ENCODE data around the gene STPG3.
"Not testable (repeated sequence)": the region's sequence is repeated elsewhere in the genome, so short reads cannot be mapped to it uniquely, and the experiment has no call there.

Gene STPG3

DNA sequence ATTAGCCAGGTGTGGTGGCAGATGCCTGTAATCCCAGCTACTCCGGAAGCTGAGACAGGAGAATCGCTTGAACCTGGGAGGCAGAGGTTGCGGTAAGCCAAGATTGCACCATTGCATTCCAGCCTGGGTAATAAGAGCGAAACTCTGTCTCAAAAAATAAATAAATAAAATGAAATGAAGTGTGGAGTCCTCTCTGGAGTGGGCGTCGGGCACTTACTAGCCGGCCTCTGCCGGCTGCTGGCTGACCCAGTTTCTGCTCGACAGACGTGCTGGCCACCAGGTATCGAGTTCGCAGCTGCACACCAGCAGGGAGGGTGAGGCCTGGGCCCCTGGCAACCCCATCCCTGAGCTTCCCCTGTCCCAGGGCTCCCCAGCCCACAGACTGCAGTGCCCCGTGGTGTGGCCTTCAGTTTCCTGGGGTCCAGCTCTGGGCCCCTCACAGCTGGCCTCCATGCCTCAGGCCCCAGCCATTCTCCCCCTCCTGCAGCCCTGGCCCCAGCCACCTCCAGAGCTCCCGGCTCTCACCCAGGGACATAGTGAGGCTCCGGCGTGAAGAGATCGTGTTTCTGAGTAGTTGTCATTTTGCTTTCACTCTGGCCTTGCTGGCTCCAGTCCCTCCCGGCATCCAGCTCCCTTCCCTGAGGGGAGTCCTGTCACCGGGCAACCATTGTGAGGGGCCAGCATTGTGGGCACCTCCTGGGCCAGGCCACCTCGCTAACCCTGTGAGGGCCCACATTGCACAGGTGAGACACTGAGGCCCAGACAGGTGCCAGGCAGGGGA, 3.8 kb upstream of the STPG3 start:
- DNase-seq, result no peak

DNA sequence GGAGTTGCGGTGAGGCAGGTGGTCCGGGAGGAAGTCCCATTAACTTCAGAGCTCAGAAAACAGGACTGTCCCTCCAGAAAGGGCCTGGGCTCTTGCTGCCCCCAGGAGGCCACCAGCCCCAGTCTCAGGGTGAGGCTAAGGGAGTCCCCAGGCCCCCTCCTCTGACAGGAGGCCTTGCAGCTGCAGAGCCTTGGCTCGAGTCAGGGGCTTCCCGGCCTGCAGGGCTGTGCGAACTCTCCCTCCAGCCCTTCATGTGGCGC, 3.2 kb upstream of the STPG3 start:
- no peak for DNase-seq

DNA sequence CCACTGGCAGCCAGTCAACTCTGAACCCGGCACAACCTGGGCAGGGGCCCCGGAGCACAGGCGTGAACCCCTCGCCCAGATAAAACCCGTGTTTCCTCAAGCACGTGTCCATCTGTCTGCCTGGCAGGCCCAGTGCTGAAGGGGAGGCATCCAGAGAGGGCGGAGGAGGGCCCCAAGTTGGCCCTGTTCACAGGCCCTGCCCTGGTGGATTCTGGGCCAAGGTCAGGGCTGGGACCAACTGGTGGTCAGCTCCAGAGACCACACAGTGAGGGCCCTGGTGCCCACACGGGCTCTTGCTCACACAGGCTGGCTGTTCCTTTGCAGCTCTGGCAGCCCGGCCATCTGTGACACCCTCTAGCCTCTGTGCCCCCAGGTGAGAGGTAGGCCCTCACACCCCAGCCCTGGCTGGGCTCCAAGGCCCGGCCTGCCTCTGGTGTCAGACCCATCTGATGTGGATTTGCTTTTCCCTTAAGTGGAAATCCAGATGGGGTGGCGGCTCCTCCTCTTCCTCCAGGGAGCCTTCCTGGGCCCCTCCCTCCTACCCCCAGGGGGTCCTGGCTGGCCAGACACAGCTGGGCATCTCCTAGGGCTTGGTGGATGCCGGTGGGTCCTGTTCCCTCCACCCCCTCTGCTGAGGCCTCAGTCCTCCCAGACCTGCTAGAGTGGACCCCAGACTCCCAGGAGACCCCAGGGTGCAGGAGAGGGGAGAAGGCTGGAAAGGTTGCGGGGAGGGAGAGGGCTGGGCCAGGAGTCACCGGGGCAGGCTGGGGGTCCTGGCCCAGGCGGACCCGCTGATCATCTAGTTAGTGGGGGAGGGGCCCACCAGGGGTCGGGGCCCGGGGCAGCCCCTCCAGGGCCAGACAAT, 525 bp upstream of the STPG3 start:
- DNase-seq, result no peak

DNA sequence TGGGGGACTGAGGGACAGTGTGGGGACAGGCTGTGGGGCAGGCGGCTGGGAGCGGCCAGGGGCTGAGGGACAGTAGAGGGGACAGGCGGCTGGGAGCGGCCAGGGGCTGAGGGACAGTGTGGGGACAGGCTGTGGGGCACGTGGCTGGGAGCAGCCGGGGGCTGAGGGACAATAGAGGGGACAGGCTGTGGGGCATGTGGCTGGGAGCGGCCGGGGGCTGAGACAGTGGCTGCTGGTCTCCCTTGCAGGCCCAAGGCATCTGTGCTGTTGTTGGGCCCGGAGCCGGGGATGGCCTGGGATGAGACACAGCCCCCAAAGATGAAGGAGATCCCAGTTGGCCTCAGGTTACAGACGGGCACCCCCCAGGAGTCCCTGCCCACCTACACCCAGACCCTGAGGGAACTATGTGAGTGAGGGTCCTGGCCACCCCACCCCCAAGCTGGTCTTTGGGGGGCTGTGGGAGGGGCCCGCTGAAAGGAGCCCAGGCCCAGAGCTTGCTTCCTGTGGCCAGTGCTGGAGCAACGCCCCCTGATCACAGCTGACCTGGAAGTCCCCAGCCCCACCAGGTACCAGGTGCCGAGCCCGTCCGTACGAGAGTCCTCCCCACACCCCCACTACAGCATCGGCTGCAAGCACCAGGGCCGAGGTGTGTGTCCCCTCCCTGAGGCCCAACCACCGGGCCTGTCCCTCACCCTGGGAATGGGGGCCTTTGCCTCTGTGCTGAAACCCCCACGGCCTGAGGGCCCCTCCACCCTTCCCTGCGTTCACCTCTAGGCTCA, 593 bp downstream of the STPG3 start:
- no peak for DNase-seq

DNA sequence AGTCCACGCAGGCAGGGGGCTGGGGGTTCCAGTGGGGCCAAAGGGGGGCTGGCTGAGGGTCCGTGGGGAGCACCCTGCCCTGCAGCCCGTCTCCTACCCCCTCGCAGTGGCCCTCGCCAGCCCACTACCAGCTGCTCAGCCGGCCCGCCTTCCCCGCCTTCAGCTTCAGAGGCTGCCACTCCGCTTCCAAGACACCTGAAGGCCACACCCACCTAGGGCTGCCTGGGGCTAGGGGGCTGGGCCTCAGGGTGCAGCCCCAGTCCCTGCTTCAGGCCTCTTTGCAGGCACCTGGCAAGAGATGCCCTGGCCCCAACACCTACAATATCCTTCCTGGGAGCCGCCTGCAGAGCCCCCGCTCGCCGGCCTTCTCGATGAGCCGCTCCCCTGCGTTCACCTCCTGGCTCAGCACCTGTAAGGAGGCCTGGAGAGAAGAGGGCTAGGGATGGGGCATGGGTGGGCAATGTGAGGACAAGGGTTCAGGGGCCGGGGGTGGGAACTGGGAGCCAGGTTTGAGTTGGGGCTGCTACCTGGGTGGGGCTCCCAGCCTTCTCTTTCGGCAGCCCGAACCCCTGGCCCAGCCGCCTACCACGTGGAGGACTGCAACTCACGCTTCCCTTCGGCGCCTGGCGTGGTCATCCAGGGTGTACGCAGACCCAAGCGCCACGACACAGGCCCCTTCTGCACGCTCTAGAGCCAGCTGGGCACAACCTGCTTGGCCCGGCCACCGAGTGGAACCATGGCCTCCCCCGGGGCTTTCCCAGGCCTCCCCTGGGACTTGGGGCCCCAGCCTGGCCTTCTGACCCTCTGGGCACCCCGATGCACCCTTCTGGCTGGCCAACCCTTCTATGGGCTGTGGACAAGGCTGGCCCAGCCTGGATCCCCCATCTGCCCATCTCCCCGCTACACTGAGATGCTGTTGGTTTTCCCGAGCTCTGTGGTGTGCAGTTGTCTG, 1.7 kb downstream of the STPG3 start:
- no peak for DNase-seq

DNA sequence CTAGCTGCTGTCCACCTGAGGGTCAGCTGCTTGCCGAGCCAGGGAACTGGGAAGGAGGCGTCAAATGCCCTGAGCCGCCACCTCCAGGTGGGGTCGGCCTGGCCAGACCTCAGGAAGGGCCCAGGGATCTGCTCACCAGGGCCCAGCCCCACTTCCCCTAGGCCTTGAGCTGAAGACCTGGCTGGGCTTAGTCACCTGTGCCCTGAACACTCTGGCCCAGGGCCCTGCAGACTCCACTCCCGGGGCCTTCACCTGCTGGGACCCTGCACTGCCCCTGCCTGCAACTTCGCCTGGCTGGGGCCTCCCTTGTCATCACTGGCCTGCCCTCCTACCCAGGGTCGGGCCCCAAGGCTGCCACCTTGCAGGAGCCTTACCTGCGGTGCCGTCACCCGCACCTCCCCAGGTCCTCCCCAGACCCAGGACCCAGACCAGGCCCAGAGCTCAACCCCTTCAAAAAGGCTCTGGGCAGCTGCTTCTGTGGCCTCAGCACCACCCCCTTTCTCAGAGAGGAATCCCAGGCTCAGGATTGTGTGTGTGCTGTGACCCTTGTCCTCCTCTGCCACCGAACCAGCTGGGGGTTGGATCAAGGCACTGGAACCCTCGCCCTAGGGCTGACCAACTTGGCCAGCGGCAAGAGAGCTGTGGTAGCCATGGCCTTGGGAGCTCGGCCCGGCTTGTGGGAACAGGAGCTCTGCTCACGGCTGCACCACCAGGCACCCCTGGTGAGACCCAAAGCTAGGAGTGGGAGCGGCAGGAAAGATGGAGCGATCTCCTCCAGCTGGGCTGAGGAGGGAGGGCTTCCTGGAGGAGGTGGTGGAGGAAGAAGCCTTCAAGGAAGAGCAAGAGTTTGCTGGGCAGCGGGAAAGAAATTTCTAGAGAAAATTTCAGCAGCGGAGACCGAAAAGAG, 2.9 kb downstream of the STPG3 start:
- DNase-seq, result no peak

DNA sequence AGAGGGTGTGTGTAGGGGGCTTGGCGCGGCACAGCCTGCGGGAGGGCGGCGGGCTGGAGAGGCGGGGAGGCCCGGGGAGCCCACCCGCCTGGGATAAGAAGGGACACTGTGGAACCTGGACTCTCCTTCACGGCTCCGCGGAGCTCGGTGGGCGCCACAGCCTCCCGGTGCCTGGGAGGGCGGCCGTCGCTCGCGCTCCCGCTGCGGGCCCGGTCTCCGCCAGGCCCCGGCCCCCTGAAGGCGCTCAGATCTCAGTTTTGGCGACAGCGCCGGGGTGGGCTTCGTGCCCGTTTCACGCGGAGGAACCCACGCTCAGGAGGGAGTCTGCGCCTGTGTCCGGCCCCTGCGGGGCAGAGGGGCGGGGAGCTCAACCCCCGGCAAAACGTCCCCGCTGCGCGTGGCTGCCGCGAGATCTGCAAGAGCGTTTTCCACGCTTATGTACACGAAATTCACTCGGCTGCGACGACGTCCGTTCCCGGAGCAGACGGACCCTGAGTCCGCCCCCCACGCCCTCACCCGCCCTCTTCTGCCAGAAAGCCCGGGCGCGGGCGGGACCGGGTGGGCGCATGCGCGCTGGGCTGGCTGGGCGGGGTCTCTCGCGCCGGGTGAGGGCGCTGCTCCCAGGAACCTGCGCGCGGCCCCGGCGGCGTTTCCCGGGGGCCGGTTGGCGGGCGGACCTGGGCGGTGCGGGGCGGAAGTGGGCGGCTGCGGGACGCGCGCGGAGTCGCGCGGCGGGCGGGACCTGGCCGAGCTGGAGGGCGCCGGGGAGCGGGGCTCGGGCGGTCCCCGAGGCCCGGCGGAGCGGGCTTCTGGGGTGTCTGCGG, 3.8 kb downstream of the STPG3 start, which contains the start of gene NELFB:
TSS of gene NELFB (plus strand) at position 704 of the 824 bp plus-strand sequence.
- DNase-seq, result peak; percentile 91 to 92

DNA sequence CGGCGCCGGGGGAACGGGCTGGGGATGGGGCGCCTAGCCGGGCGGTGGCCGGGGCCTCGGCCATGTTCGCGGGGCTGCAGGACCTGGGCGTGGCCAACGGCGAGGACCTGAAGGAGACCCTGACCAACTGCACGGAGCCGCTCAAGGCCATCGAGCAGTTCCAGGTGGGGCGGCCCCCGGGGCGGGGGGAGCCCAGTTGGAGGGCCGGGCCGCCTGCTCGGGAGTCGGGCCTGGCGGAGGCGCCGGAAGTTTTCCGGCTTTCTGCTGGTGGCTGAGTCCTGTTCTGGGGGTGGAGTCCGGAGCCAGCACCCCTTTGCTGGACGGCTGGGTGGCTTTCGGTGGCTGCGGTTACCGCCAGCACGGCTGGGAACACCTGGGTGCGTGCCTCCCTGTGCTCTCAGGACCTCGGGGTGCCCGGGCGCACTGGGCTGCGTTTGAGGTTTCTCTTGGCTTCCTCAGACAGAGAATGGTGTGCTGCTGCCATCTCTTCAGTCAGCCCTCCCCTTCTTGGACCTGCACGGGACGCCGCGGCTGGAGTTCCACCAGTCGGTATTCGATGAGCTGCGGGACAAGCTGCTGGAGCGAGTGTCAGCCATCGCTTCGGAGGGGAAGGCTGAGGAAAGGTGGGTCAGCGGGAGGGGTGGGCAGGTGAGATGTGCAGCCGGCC, 4.5 kb downstream of the STPG3 start:
- no peak for DNase-seq

DNA sequence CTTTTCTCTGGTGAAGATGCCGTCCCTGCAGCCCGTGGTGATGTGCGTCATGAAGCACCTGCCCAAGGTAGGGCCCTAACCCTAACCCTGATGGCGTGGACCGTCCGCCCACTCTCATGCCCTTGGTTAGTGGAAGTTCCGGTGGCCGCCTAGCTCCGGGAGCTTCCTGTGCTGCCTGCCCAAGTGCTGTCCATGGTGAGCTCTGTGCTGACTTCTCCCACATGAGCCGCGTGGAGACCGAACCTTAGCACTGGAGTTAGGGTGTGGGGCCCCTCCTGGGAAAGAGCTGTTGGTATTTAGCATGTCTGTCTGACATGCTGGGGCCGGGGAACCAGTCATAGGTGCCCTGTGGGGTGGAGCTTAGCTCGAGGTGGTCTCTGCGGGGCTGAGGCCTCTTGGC, 5.3 kb downstream of the STPG3 start:
- no peak for DNase-seq

DNA sequence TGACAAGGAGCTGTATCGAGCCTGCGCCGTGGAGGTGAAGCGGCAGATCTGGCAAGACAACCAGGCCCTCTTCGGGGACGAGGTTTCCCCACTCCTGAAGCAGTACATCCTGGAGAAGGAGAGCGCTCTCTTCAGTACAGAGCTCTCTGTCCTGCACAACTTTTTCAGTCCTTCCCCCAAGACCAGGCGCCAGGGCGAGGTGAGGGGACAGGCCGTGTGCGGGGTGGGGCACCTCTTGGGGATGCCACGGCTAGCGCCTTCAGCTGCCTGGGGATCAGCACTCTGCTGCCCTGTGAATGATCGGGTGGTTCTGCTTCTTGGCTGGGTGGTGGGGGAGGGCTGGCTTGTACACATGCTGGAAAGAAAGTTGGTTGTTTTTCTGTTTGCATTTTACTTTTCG, 5.8 kb downstream of the STPG3 start:
- no peak for DNase-seq

DNA sequence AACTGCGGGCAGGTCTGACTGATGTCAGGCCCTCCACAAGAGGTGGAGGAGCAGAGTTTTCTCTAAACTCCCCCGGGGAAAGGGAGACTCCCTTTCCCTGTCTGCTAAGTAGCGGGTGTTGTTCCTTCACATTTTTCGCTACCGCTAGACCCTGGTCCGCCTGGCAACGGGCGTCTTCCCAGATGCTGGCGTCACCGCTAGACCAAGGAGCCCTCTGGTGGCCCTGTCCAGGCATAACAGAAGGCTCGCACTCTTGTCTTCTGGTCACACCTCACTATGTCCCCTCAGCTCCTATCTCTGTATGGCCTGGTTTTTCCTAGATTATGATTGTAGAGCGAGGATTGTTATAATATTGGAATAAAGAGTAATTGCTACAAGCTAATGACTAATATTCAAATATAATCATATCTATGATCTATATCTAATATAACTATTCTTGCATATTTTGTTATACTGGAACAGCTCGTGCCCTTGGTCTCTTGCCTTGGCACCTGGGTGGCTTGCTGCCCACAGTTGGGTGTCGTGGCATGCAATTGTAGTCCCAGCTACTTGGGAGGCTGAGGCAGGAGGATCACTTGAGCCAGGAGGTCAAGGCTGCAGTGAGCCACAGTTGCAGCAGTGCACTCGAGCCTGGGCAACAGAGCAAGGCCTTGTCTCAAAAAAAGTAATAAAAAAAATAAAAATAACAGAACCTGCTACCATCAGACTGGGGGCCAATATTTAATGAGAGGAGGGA, 11.3 kb downstream of the STPG3 start:
- DNase-seq, result not testable (repeated sequence)

DNA sequence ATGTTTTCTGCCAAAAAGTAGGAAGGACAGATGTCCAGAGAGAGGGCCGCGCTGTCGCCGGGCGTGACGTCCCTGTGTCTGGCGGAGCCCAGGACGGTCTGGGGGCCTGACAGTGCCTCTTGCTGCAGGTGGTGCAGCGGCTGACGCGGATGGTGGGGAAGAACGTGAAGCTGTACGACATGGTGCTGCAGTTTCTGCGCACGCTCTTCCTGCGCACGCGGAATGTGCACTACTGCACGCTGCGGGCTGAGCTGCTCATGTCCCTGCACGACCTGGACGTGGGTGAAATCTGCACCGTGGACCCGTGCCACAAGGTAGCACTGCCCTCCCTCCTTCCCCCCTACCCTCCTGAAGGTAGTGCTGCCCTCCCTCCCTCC, 11.8 kb downstream of the STPG3 start:
- DNase-seq, result no peak

DNA sequence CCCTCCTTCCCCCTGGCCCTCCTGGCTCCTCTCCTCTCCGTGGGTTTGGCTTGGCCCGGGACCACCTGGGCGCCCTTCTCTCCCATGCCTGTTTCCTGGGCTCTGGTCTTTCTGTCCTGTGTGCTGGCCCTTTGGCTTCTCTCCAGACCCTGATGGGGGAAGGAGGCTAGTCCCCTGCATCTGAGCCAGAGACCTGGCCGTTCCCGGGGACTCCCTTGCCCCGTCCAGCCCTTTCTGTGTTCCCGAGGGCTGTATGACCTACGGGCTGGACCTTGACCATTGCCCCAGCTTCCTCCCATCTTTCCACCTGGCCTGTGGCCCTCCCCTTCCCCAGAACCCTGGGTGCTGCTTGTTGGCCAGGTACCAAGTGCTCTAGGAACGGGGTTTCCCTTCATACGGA, 12.4 kb downstream of the STPG3 start:
- no peak for DNase-seq

DNA sequence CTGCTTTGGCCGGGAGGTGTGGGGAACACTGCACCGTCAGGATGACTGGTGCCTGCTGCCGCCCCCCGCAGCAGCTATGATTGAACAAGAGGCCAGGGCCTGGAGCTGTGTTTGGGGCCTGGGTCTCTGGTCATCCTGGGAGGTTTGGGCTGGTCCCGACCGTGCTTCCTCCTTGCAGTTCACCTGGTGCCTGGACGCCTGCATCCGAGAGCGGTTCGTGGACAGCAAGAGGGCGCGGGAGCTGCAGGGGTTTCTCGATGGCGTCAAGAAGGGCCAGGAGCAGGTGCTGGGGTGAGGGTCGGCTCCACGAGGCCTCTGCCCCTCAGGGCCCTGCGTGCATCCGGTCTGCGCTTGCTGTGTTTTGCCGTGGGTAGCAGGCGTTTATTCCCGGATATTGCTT, 13.0 kb downstream of the STPG3 start:
- DNase-seq, result no peak

DNA sequence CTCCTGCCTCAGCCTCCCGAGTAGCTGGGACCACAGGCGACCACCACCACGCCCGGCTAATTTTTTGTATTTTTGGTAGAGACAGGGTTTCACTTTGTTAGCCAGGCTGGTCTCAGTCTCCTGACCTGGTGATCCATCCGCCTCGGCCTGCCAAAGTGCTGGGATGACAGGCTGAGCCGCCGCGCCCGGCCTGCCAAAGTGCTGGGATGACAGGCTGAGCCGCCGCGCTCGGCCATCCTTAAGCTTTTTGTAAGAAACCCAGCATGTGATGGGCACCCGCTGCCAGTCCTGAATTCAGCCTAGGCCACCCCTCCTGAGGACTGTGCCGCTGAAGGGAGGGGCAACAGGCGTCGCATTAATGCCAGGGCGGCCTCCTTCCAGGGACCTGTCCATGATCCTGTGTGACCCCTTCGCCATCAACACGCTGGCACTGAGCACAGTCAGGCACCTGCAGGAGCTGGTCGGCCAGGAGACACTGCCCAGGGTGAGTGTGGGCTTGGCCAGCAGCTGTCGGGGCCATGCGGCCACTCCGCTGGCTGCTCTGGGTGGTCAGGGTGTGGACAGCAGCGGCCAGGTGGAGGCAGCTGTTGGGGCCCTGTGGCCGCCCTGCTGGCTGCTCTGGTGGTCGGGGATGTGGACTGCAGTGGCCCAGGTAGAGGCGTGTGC, 14.5 kb downstream of the STPG3 start:
- no peak for DNase-seq

DNA sequence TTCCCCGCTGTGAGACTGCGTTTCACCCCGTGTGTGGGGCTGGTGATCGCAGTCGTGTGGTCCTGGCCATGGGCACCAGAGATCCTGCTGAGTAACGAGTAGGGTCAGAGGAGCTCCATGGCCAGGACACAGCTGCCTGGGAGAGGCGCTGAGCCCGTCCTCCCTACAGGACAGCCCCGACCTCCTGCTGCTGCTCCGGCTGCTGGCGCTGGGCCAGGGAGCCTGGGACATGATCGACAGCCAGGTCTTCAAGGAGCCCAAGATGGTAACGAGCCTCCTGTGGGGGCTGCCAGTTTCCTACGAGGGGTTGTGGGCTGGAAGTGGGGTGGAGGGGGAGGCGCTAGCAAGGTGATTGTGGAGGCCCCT, 15.1 kb downstream of the STPG3 start:
- no peak for DNase-seq

DNA sequence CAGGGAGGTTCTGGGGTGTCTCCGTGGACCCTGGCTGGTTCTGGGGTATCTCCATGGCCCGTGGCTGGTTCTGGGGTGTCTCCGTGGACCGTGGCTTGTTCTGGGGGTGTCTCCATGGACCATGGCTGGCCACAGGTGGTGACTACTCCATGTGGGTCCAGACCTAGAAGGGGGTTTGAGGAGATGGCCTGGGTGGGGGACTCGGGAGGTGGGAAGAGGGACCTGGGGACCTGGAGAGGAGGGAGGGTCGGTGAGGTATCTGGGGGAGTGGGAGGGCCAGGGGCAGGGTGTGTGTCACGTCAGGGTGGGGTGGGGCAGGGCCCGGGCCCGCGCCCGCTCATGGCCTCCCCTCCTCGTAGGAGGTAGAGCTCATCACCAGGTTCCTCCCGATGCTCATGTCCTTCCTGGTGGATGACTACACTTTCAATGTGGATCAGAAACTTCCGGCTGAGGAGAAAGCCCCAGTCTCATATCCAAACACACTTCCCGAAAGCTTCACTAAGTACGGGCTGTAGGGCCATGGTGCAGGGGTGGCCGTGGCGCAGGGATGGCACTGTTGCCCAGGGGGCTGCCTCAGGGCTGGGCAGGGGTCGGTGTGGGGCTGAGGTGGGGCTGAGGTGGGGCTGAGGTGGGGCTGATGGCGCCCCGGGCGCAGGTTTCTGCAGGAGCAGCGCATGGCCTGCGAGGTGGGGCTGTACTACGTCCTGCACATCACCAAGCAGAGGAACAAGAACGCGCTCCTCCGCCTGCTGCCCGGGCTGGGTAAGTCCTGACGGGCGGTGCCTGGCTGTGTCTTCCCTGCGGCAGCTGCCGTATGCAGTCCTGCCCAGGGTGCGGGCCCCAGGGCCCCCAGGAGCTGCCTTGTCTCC, 15.7 kb downstream of the STPG3 start:
- no peak for DNase-seq

DNA sequence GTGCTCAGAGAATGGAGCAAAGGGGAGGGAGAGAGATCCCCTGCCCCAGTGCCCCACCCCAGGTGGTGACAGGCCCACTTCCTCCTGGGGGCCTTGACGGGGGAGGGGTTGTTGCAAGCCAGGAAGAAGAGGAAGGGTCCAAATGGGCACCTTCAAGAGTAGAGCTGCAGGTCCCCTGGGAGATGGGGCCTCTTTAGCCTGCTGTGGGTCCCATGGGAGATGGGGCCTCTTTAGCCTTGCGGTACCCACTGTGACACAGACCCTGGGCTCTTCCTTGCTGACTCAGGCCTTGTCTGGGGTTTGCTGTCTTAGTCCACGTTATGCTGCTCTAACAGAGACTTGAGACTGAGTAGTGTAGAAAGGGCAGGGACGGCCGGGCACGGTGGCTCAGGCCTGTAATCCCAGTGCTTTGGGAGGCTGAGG, 16.9 kb downstream of the STPG3 start:
- DNase-seq, result no peak
